ENCODE measurements around the gene ZNF417.

Gene ZNF417

GRCh38 chr19:57867868-57868492, 48.4 kb downstream of the ZNF417 start:
- Mint-ChIP-seq H3K4me3 (no peak overlapping the region), H3K36me3 (peaks cover 69% of the 10 kb centered on the region), H3K27me3 (no peaks in the 10 kb centered on the region), H3K27ac (no peak overlapping the region), H3K9me3 (peaks cover 60% of the 10 kb centered on the region), H3K4me1 (no peaks in the 10 kb centered on the region)
- DNase-seq = no peak
- CTCF ChIA-PET = no interaction called here
